ENCODE results near the gene ZNF566.

DNA sequence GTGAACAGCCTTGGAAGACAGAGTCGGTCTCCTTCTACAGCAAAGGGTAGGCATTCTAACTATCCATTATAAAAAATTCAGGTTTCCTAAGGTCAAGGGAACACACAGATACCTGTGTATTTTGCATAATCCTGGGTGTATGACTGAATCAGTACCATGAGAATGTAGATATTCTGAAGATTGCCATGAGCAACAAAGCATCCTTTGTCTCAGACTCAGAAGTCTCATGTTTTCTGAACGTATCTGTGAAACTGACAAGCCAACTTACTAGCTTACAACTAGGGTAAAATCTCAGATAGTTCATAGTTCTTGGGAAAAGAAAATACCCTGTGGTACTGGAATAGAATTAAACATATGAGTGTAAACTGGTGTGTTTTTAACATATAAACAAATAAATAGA, 6.5 kb downstream of the ZNF566 start:
- TF ChIP-seq, protein P1, sequence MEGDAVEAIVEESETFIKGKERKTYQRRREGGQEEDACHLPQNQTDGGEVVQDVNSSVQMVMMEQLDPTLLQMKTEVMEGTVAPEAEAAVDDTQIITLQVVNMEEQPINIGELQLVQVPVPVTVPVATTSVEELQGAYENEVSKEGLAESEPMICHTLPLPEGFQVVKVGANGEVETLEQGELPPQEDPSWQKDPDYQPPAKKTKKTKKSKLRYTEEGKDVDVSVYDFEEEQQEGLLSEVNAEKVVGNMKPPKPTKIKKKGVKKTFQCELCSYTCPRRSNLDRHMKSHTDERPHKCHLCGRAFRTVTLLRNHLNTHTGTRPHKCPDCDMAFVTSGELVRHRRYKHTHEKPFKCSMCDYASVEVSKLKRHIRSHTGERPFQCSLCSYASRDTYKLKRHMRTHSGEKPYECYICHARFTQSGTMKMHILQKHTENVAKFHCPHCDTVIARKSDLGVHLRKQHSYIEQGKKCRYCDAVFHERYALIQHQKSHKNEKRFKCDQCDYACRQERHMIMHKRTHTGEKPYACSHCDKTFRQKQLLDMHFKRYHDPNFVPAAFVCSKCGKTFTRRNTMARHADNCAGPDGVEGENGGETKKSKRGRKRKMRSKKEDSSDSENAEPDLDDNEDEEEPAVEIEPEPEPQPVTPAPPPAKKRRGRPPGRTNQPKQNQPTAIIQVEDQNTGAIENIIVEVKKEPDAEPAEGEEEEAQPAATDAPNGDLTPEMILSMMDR (IDR thresholded peaks at IDR 0.05): no peak
- TF ChIP-seq POLR2A (IDR thresholded peaks at IDR 0.05; ENCODE audit: low read depth): no peak
- no peak for TF ChIP-seq EP300 (IDR thresholded peaks at IDR 0.05)
- TF ChIP-seq POLR2AphosphoS5 (IDR thresholded peaks at IDR 0.05): no peak

All from esophagus muscularis mucosa (tissue), 4 donors.